Ectodermal cell (in vitro differentiated cells): ENCODE measurements around the gene PCSK5.
"Not testable (repeated sequence)": the region's sequence is repeated elsewhere in the genome, so short reads cannot be mapped to it uniquely, and the experiment has no call there.

ENCODE experiments used
- H3K27ac ChIP-seq: 2 replicates; pipeline ENCODE4 v1.7.0; 2013; ENCODE audit warnings: mild to moderate bottlenecking, low read depth, low read length; ENCODE audit not compliant: insufficient read depth, poor library complexity, severe bottlenecking
- H3K27me3 ChIP-seq: 2 replicates; pipeline ENCODE4 v1.7.0; 2013; ENCODE audit warnings: mild to moderate bottlenecking, low read length; ENCODE audit not compliant: insufficient read depth, control insufficient read depth, poor library complexity, severe bottlenecking
- H3K36me3 ChIP-seq: one replicate; pipeline ENCODE4 v1.7.0; 2013; ENCODE audit warnings: low read length; ENCODE audit not compliant: control insufficient read depth, insufficient read depth
- H3K4me1 ChIP-seq: one replicate; pipeline ENCODE4 v1.7.0; 2013; ENCODE audit warnings: low read length; ENCODE audit not compliant: control insufficient read depth, insufficient read depth
- H3K4me3 ChIP-seq: 2 replicates; pipeline ENCODE4 v1.7.0; 2013; ENCODE audit warnings: low read depth, low read length, control low read depth; ENCODE audit not compliant: insufficient read depth
- H3K9me3 ChIP-seq: 2 replicates; pipeline ENCODE4 v1.7.0; 2013; ENCODE audit warnings: mild to moderate bottlenecking, low read length, moderate library complexity; ENCODE audit not compliant: control insufficient read depth
- WGBS, 2 experiments: methylation state at CpG; one replicate each; pipeline ENCODE4 v1.1.7; 2013; ENCODE audit warnings: missing lambda C conversion rate in 2 of 2; 5-methylcytosine and 5-hydroxymethylcytosine counted together

The PCSK5 gene

DNA sequence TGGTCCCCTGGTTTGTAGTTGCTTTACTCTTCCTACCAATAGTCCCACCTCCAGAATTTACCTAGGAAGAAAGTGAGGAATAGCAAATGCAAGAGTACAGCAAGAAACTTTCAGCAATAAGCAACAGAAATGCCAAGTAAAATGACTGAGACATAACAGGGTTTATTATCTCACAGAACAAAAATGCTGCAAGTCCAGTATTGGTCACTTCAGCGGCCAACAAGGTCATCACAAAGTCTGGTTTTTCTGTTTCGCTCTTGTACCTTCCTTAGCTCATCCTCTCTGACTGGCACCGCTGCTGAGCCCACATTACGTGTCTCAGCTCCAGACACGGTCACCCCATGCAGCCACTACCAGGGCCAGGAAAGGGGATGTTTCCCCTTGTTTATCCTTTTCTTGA is 421.1 kb downstream of the PCSK5 start:
- Histone ChIP-seq H3K27ac (no peak overlapping the region), H3K4me3 (no peak overlapping the region), H3K27me3 (no peaks in the 10 kb centered on the region), H3K4me1 (no peaks in the 10 kb centered on the region), H3K36me3 (no peaks in the 10 kb centered on the region), H3K9me3 (no peaks in the 10 kb centered on the region)
- WGBS, 2 experiments, result 76 to 77% methylated on average over 5 of the region's 5 CpGs

DNA sequence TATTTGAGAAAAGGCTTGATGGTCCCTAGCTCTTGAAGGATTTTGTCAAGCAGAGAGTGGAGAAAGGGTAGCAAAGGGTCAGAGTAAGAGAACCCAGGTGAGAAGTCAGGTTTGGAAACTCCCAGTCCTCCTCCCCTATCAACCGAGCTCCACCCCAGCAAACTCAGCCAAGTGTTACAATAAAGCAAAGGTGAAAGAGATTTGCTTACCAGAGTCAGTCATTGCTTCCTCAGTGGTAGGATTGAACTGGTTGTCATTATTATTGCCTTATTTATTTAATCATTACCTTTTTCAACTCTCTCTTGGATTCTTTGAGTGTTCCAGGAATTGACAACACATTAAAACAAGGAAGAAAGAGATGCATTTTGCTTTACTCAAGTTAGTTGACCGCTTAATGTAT is 423.3 kb downstream of the PCSK5 start:
- H3K27me3 ChIP-seq, result no peaks in the 10 kb centered on the region

GRCh38 chr9:76314321-76314720 is 423.8 kb downstream of the PCSK5 start:
- Histone ChIP-seq H3K4me3 (no peak overlapping the region), H3K4me1 (no peaks in the 10 kb centered on the region), H3K27ac (no peak overlapping the region), H3K9me3 (no peaks in the 10 kb centered on the region), H3K36me3 (no peaks in the 10 kb centered on the region), H3K27me3 (no peaks in the 10 kb centered on the region)
- WGBS, 2 experiments, result 88 to 96% methylated on average over 3 to 4 of the region's 4 CpGs

More for the DNA sequence above, 423.3 kb downstream of the PCSK5 start:
- Histone ChIP-seq H3K4me3 (no peak overlapping the region), H3K4me1 (no peaks in the 10 kb centered on the region), H3K9me3 (no peaks in the 10 kb centered on the region), H3K27ac (no peak overlapping the region), H3K36me3 (no peaks in the 10 kb centered on the region)
- WGBS, 2 experiments, result 93 to 100% methylated on average over 2 of the region's 2 CpGs

GRCh38 chr9:76316069-76316468 is 425.6 kb downstream of the PCSK5 start:
- Histone ChIP-seq H3K36me3 (no peaks in the 10 kb centered on the region), H3K27ac (no peak overlapping the region), H3K4me3 (no peak overlapping the region), H3K27me3 (no peaks in the 10 kb centered on the region), H3K9me3 (no peaks in the 10 kb centered on the region), H3K4me1 (no peaks in the 10 kb centered on the region)
- 65 to 66% methylated on average over 2 of the region's 2 CpGs for WGBS, 2 experiments

DNA sequence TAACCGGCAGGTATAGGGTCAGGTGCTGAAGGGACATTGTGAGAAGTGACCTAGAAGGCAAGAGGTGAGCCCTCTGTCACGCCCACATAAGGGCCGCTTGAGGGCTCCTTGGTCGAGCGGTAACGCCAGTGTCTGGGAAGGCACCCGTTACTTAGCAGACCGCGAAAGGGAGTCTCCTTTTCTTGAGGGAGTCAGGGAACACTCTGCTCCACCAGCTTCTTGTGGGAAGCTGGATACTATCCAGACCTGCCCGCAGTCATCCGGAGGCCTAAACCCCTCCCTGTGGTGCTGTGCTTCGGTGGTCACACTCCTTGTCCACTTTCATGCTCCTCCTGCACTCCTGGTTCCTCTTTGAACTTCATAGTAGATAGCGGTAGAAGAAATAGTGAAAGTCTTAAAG is 429.0 kb downstream of the PCSK5 start:
- H3K4me3 ChIP-seq, H3K4me1 ChIP-seq, H3K27ac ChIP-seq, H3K36me3 ChIP-seq, H3K27me3 ChIP-seq, H3K9me3 ChIP-seq: not testable (repeated sequence)
- 95 to 96% methylated on average over 11 to 12 of the region's 13 CpGs for WGBS, 2 experiments

DNA sequence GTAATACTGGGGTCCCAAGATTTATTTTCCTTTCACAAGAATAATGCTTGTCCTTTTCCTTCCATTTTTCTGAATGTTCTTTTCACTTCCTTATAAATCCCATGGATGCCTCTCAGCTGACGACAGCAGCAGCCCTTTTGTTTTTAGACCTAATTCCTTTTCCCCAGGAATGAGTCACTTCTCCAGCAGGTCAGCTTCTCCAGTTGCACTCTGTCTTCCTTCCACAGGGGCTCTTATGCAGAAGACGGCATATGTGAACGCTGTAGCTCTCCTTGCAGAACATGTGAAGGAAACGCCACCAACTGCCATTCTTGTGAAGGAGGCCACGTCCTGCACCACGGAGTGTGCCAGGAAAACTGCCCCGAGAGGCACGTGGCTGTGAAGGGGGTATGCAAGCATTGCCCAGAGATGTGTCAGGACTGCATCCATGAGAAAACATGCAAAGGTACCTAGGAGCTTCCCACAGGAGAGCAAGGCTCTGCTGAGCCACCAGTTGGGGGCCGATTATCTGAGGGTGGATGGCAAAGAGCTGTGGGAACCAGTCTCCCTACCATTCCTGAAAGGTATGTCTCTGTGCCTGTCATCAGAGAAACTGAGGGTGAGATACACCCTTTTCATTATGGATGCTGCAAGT is 430.8 kb downstream of the PCSK5 start:
- WGBS, 2 experiments, result 86 to 88% methylated on average over 9 of the region's 9 CpGs
- H3K4me1 ChIP-seq, result no peaks in the 10 kb centered on the region
- no peaks in the 10 kb centered on the region for H3K9me3 ChIP-seq
- H3K36me3 ChIP-seq, result no peaks in the 10 kb centered on the region
- no peak overlapping the region for H3K27ac ChIP-seq
- no peaks in the 10 kb centered on the region for H3K27me3 ChIP-seq
- no peak overlapping the region for H3K4me3 ChIP-seq

DNA sequence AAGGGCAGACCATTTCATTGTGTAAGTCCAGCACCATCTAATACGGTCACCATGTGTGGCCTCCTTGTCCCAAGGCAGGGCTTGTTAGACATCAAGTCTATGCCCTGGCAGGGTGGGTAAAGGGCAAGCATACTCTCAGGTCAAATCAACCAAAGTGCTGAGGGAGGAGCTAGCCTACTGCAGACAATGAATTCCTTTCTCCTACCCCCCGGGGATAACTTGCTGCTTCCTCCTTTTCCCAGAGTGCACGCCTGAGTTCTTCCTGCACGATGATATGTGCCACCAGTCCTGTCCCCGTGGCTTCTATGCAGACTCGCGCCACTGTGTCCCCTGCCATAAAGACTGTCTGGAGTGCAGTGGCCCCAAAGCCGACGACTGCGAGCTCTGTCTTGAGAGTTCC is 432.3 kb downstream of the PCSK5 start:
- WGBS, 2 experiments, result 68 to 70% methylated on average over 10 of the region's 10 CpGs

DNA sequence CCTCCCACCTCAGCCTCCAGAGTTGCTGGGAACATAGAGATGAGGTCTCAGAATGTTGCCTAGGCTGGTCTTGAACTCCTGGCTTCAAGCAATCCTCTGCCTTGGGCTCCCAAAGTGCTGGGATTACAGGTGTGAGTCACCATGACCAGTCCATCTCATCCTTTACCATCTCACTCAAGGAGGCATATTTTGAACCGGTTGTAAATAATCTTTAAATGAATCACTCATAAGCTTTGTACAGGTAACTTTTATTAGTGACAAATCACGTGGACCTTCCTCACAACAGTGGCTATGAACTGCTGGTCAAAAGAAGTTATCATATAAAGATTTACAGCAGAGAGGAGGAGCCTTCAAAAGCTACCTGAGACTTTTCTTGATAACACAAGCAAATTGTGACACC is 433.0 kb downstream of the PCSK5 start:
- Histone ChIP-seq H3K27me3 (no peaks in the 10 kb centered on the region), H3K36me3 (no peaks in the 10 kb centered on the region), H3K4me3 (no peak overlapping the region), H3K9me3 (no peaks in the 10 kb centered on the region), H3K27ac (no peak overlapping the region), H3K4me1 (no peaks in the 10 kb centered on the region)
- WGBS, 2 experiments, result 94 to 95% methylated on average over 2 of the region's 2 CpGs

More for the DNA sequence above, 432.3 kb downstream of the PCSK5 start:
- Histone ChIP-seq H3K27me3 (no peaks in the 10 kb centered on the region), H3K27ac (no peak overlapping the region), H3K4me3 (no peak overlapping the region), H3K4me1 (no peaks in the 10 kb centered on the region), H3K36me3 (no peaks in the 10 kb centered on the region), H3K9me3 (no peaks in the 10 kb centered on the region)

- not testable (repeated sequence) for H3K4me1 ChIP-seq, H3K36me3 ChIP-seq, H3K27me3 ChIP-seq, H3K4me3 ChIP-seq, H3K9me3 ChIP-seq, H3K27ac ChIP-seq
- WGBS, 2 experiments, result 92 to 96% methylated on average over 7 of the region's 7 CpGs
Measured at GRCh38 chr9:76324030-76324429, 433.6 kb downstream of the PCSK5 start.

DNA sequence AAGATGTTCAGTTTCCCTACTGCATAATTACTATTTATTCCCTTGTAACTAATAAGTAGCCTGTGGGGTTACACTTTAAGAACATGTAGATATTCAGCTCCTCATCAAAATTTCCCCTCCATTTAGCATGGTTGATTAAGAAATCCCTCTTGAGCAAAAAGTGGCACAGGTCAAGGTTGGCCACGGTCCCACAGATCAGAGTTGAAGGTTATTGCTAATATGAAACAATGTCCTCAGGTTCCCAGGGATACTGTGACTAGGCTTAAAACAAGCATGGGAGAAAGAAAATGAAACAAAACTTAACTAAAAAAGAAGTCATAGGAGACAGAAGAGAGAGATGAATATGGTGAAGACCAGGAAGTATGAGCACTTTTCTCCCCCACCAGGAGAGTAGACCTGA is 439.6 kb downstream of the PCSK5 start:
- H3K27ac ChIP-seq, result no peak overlapping the region
- no peaks in the 10 kb centered on the region for H3K4me1 ChIP-seq
- H3K9me3 ChIP-seq, result no peaks in the 10 kb centered on the region
- 94 to 97% methylated on average over 1 of the region's 1 CpG for WGBS, 2 experiments
- no peaks in the 10 kb centered on the region for H3K27me3 ChIP-seq
- no peak overlapping the region for H3K4me3 ChIP-seq
- no peaks in the 10 kb centered on the region for H3K36me3 ChIP-seq

GRCh38 chr9:76333388-76333787 is 442.9 kb downstream of the PCSK5 start:
- Histone ChIP-seq H3K9me3 (no peaks in the 10 kb centered on the region), H3K36me3 (no peaks in the 10 kb centered on the region), H3K4me1 (no peaks in the 10 kb centered on the region), H3K4me3 (no peak overlapping the region), H3K27me3 (no peaks in the 10 kb centered on the region), H3K27ac (no peak overlapping the region)
- WGBS, 2 experiments, result 94 to 96% methylated on average over 3 of the region's 3 CpGs
